Stimulated activated CD8-positive, alpha-beta memory T cell treated with anti-CD3 and anti-CD28 coated beads, Interleukin-15, amount 100 ng/mL, for 4 hours (primary cell): ENCODE results near the gene MAEA.
"Not testable (repeated sequence)": the region's sequence is repeated elsewhere in the genome, so short reads cannot be mapped to it uniquely, and the experiment has no call there.

Experiments
- DNase-seq, 2 donors: peaks; one replicate each; pipeline ENCODE4 v3.0.0-alpha.2; 2020; ENCODE audit warnings: low read depth in 2 of 2

Gene MAEA

DNA sequence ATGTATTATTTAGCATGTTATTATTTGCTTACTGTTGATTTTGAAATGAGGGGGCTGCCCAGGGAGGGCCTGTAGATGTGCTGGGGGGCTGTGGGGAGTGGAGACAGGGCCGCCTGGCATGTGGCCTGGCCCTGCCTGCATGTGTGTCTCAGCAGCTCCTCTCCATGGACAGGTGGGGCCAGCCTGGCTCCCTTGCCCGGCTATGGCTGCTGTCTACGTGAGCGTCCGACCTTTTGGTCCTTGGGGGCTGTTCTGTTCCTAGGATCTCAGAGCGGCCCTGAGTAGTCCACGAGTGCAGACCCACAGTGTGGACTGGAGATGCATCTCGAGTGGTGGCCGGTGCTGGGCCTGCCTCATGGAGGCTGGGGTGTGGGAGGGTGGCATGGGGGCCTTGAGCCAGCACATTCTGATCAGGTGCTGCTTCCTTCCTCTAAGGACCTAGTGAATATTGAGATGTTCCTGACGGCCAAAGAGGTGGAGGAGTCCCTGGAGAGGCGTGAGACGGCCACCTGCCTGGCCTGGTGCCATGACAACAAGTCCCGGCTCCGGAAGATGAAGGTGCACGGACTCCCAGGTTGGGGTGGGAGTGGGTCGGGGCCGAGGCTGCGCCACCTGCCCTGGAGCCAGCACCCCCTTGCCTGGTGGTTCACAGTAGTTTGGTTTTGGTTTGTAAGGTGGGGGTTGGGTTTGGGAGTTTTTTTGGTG is 32.4 kb downstream of the MAEA start:
- DNase-seq = no peak

GRCh38 chr4:1323280-1323634 is 33.6 kb downstream of the MAEA start:
- DNase-seq = no peak

- DNase-seq = no peak
Measured at GRCh38 chr4:1323635-1324442, 34.1 kb downstream of the MAEA start.

GRCh38 chr4:1324443-1325175 is 34.9 kb downstream of the MAEA start:
- DNase-seq = not testable (repeated sequence)

GRCh38 chr4:1325176-1325480 is 35.4 kb downstream of the MAEA start:
- DNase-seq = no peak

DNA sequence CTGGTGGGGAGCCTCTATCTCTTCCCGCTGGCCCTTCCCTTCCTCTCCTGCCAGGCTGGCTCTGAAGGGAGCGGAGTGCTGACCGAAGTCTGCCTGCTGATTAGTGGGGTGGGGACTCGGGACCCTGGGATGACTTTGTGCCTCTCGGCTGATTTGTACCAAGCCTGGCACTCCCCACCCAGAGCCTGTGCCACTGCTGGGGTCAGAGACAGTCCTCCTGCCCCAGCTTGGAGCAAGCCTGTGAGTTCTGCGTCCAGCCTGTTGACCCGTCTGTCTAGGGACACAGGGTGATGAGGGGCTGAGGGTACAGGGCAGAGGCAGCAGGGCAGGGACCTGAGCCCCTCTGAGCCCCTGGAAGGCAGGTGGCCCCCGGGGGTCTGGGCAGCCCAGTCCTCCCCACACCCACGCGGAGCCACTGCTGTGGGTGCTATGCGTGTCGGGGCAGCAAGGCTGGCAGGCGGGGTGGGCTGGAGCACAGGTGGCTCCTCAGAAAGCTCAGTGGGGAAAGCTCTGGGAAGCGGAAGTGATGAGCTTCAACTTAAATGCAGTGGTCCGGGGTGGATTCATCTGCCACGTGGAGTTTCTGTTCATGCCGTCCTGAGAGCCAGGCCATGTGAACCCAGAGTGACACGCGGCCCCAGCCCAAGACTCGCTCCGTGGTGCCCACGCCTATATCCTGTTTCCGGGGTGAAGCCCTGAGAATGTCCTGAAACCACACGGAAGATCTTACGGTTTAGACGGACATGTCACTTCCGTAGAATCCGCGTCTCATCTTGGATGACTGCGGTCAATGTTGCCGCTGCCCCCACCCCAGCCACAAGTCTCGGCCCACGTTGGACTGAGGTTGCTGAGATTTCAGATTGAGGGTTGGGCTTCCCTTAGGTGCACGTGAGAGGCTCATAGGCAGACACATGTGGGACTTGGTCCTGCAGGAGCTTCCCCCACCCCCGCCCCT is 36.3 kb downstream of the MAEA start:
- DNase-seq = no peak

DNA sequence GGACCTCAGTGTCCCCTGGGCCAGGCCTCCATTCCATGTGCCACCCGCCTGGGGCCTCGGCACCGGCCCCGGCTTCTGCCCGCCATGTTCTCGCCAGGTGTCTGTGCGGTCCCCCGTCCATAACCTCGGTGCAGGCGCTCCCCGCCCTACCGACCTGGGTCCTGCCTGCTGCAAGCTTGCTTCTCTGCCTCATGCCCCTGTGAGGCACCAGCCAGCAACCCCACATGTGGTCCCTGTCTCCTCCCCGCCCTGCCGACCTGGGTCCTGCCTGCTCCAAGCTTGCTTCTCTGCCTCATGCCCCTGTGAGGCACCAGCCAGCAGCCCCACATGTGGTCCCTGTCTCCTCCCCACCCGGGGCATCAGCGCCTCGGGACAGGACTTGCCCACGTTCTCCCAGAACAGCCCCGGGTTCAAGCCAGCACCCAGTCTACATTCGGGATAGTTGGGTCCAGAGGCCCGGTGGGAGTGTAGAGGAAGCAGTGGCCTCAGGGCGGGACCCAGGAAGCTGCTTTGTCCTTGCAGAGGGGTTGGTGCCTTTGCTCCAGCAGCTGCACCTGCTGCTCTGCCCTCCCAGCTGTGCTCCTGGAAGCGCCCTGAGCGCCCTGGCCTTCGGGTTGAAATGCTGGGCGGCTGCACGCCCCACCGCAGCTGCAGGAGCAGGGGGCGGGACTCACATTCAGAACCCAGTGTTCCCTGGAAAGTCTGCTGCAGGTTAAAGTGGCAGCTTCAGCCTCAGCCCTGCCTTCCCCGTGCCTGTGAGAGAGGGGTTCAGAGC is 37.2 kb downstream of the MAEA start:
- DNase-seq = no peak

GRCh38 chr4:1327526-1328266 is 38.0 kb downstream of the MAEA start:
- no peak for DNase-seq

- no peak for DNase-seq
Measured at GRCh38 chr4:1328267-1329155, 38.8 kb downstream of the MAEA start.

- no peak for DNase-seq
Measured at GRCh38 chr4:1329408-1330371, 40.0 kb downstream of the MAEA start.

DNA sequence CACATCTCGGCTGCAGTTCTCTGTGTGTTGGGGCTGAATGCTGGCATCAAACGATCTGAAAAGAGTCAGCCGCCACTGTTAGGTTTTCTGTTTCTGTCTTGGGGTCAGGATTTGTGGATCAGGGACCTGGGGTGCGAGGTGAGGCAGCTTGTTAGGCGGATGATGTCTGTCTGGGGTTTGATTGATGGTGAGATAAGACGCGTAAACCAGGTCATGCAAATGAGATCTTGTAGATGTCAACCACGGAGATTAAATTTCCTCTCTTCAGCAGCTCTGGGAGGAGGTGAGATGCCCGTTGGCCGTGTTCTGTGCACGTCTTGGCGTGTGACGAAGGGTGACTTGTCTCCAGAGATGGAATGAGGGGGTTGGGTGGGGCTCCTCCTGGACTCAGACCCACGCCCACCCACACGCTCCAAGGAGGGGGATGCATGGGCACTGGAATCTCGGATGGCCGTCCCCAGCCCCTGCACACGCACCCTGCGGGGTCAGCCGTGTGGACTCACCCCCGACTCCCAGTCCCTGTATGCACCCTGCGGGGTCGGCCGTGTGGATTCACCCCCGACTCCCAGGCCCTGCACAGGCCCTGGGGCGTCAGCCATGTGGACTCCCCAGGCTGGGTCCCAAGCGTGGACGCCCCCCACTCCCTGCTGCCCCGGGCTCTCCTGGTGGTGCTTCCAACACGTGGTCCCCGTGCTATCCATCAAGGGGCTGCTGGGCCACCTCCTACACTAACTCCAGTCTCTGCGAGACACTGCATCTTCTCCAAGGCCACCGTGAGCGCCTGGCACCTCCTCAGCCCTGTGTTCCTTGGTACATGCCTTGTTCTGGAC is 41.3 kb downstream of the MAEA start:
- peak; percentile 38 to 45 for DNase-seq

- no peak for DNase-seq
Measured at GRCh38 chr4:1331591-1332353, 42.1 kb downstream of the MAEA start.

GRCh38 chr4:1332686-1333085 is 43.0 kb downstream of the MAEA start:
- no peak for DNase-seq

DNA sequence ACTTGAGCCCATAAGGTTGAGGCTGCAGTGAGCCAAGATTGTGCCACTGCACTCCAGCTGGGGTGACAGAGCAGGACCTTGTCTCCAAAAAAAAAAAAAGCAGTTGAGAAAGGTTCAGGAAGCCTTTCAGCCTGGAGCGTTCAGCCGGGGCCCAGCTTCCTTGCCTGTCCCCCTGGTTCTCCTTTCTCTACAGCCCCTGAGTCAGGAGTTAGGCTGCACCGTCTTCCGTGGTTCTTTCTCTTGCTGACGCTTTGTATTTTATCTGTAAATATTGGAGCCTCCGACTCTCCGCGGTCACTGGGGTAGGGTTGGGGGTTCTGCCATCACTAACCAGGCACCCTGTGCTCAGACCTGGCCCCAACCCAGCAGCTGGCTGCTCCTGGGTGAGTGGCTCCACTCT is 43.6 kb downstream of the MAEA start:
- no peak for DNase-seq

DNA sequence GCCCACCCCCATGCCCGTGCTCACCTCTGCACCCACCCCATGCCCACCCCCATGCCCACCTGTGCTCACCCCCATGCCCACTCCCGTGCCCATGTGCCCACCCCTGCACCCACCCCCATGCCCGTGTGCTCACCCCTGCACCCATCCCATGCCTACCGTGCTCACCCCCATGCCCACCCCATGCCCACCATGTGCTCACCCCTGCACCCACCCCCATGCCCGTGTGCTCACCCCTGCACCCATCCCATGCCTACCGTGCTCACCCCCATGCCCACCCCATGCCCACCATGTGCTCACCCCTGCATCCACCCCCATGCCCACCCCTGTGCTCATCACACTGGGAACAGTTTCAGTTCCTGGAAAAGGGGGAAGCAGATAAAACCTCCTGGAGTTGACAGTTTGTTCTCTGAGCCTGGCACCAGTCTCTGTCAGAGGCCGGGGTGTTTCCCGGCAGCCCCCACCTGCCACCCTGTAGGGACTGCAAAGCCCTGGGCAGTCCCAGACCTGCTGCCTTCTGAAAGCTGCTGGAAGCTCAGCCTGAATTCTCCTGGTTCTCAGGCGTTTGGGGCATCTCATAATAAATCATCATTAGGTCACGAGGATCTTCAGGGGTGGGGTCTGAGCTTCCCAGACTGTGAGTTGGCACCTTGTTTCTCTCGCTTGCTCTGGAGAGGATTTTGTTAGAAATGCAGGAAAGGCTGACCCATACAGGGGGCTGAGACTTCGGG is 44.3 kb downstream of the MAEA start:
- not testable (repeated sequence) for DNase-seq

DNA sequence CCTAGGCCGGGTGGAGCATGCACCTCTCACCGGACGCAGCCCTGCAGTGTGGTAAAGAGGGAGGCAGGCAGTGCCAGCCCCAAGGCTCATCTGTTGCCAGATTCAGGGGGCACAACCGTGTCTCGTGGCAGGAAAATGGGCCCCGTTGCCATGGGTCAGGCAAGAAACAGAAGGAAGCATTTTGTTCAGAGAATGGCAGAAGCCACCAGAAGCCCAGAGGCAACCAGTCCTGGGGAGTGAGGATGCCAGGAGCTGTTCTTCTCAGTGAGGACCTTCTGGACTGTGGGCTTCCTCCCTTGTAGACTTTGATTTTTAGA is 44.8 kb downstream of the MAEA start:
- DNase-seq = no peak
